Right lobe of liver (tissue), 6 donors: ENCODE data around the gene IZUMO1. TPM values are rescaled to one million over a fixed set of nuclear protein-coding genes. Genes with fewer than 3 reads are reported as not detected.

Source experiments
- ATAC-seq, 4 donors: fragments of 200-7000 bp; cut with Tn5 transposase; one replicate each; pipeline ENCODE4 v1.9.1; 2020; ENCODE audit warnings: mild to moderate bottlenecking in 4 of 4, moderate library complexity in 4 of 4
- DNase-seq, 3 donors: peaks; one replicate each; pipeline ENCODE4 v3.0.0-alpha.2; 2020
- H3K27ac ChIP-seq, 3 donors: fragments of 200-600 bp; one replicate each; pipeline ENCODE4 v1.8.0; 2022
- H3K27me3 ChIP-seq, 2 donors: fragments of 200-600 bp; one replicate each; pipeline ENCODE4 v1.8.0; 2022
- H3K36me3 ChIP-seq, 4 donors: fragments of 200-600 bp; sonication (generic) in 1 of 4; one replicate each; pipeline versions ENCODE4 v1.5.1 to v1.8.0; 2017 to 2022; ENCODE audit warnings: control low read depth in 1 of 4
- H3K4me1 ChIP-seq, 4 donors: fragments of 200-600 bp; sonication (generic) in 1 of 4; one replicate each; pipeline versions ENCODE4 v1.5.1 to v1.8.0; 2017 to 2022; ENCODE audit warnings: control low read depth in 1 of 4
- H3K4me3 ChIP-seq, 3 donors: fragments of 200-600 bp; one replicate each; pipeline ENCODE4 v1.8.0; 2022
- H3K9me3 ChIP-seq, 4 donors: fragments of 200-600 bp; sonication (generic) in 1 of 4; one replicate each; pipeline versions ENCODE4 v1.5.1 to v1.8.0; 2017 to 2022; ENCODE audit warnings: control low read depth in 1 of 4
- CTCF ChIP-seq, 4 donors: fragments of 200-600 bp in 3 of 4; fragments of 450-650 bp in 1 of 4; IDR thresholded peaks; one replicate each; pipeline versions ENCODE4 v1.5.1 to v1.8.0; 2016 to 2022; ENCODE audit warnings: antibody characterized with exemption in 4 of 4, mild to moderate bottlenecking in 2 of 4
- POLR2A ChIP-seq: fragments of 450-650 bp; IDR thresholded peaks from one replicate; pipeline ENCODE4 v1.6.1; 2017; ENCODE audit warnings: antibody characterized with exemption, mild to moderate bottlenecking
- WGBS: methylation state at CpG from one replicate; pipeline ENCODE4 v1.1.6; 2018; ENCODE audit warnings: low coverage, low lambda C conversion rate; ENCODE audit not compliant: insufficient coverage; ENCODE audit errors: missing lambda C conversion rate; 5-methylcytosine and 5-hydroxymethylcytosine counted together
- intact Hi-C, 2 donors: fragments of 100-400 bp; cut with DNase I; formaldehyde crosslinking; loops; one replicate each; pipeline versions ENCODE4 v1.11.2 to v1.14.1; 2022
- total RNA-seq, 6 experiments: library from RNA; depleted of rRNA in 2 of 6; stranded (reverse); fragments of >200 nt in 2 of 6; fragmentation: NEBNext Ultra II Directional in 3 of 6; extraction: Animal tissue kit (Norgen Biotek cat#: 25700) in 3 of 6; gene quantifications; one replicate each; pipeline versions ENCODE4 v1.1.0 to v1.2.4, GENCODE V29; 2016 to 2023
- donor health status: DM: no; HTN: yes; CAD: no.
- donor health status: DM: no; HTN: no; CAD: no.
- donor health status: DM: no; HTN: no; CAD: no.
- donor health status: DM: no; HTN: yes; CAD: no.
- donor health status: DM: no; HTN: yes; CAD: no.

IZUMO1 gene
- total RNA-seq, 6 experiments from 2014 or later: 0.10 to 0.35 (median 0.13) TPM; not detected in 1

GRCh38 chr19:48739404-48740163 is 7.1 kb downstream of the IZUMO1 start:
- Histone ChIP-seq H3K4me3 (peak overlapping the region; percentile 47 to 58 (median 54)), H3K9me3 (no peaks in the 10 kb centered on the region), H3K36me3 (no peaks in the 10 kb centered on the region), H3K4me1 (peaks cover 0 to 5% (median 0%) of the 10 kb centered on the region in 4 donors), H3K27me3 (no peaks in the 10 kb centered on the region), H3K27ac (peak overlapping the region; percentile 59 to 72 (median 67))
- TF ChIP-seq CTCF (IDR thresholded peaks at IDR 0.05) (no peak), POLR2A (no peak)
- ATAC-seq (no peak), DNase-seq (no peak)
- WGBS: 37% methylated on average over 34 of the region's 51 CpGs
- intact Hi-C loops: loop anchor here in 1 of 2 donors (10.0 kb wide), 1 partner anchor 65 kb away; the partner anchor contains the start of gene NTN5

DNA sequence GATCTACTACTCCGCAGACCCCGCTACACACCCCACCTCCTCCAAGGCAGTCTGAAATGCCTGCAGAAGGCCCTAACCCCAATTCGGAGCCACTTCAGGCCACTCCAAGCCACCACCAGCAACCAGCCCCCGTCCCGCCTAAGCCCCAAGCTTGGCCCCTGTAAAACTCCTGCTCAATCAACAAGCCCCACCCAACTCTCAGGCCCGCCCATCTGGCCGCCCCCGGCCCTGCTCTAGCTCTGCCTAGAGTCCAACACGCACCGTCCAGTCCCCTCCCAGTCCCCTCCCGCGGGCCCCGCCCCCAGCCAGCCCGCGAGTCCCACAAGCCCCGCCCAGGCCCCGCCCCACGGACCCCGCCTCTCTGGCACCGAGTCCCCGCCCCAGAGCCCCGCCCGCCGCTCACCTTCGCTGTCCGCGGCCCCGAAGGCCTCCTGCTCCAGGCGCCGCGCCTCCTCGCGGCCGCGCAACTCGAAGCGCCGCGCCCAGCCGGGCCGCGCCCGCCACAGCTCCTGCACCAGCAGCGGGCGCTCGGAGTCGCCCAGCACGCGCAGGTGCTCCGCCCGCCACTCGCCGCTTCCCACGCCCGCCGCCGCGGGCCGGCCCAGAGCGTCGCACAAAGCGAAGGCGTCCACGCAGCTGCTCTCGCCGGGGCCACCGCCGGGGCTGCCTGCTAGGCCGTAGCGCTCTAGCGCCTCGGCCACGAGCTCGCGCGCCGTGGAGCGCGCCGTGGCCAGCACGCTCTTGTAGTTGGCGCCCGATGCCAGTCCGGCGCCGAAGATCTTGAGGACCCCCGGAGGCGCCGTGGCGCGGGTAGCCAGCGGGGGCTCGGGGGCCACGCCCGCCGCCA is 7.9 kb downstream of the IZUMO1 start:
- 10% methylated on average over 6 of the region's 96 CpGs for WGBS
- intact Hi-C loops: loop anchor here in 1 of 2 donors (10.0 kb wide), 1 partner anchor 64 kb away; the partner anchor contains the start of gene NTN5
- DNase-seq (peak; percentile 97 to 98 (median 98)), ATAC-seq (peak; percentile 86 to 95 (median 92))
- Histone ChIP-seq H3K4me1 (peaks cover 0 to 5% (median 0%) of the 10 kb centered on the region in 4 donors), H3K27ac (peak overlapping the region; percentile 59 to 72 (median 67)), H3K36me3 (no peaks in the 10 kb centered on the region), H3K4me3 (peak overlapping the region; percentile 47 to 58 (median 54)), H3K27me3 (no peaks in the 10 kb centered on the region), H3K9me3 (no peaks in the 10 kb centered on the region)
- peak; percentile 46 for TF ChIP-seq POLR2A
- peak; percentile 38 to 71 (median 52) for TF ChIP-seq CTCF (IDR thresholded peaks at IDR 0.05)

- Histone ChIP-seq H3K9me3 (no peaks in the 10 kb centered on the region), H3K36me3 (no peaks in the 10 kb centered on the region), H3K27ac (no peak overlapping the region), H3K4me3 (no peak overlapping the region), H3K4me1 (peaks cover 0 to 5% (median 0%) of the 10 kb centered on the region in 4 donors), H3K27me3 (no peaks in the 10 kb centered on the region)
- DNase-seq (peak in 1 of 3 donors; percentile 50), ATAC-seq (no peak)
- no peak for TF ChIP-seq POLR2A
- no peak for TF ChIP-seq CTCF (IDR thresholded peaks at IDR 0.05)
- intact Hi-C loops: loop anchor here in 1 of 2 donors (10.0 kb wide), 1 partner anchor 63 kb away; the partner anchor contains the start of gene NTN5
- WGBS: 72% methylated on average over 12 of the region's 22 CpGs
Observed at GRCh38 chr19:48737360-48737998, 9.2 kb downstream of the IZUMO1 start.

DNA sequence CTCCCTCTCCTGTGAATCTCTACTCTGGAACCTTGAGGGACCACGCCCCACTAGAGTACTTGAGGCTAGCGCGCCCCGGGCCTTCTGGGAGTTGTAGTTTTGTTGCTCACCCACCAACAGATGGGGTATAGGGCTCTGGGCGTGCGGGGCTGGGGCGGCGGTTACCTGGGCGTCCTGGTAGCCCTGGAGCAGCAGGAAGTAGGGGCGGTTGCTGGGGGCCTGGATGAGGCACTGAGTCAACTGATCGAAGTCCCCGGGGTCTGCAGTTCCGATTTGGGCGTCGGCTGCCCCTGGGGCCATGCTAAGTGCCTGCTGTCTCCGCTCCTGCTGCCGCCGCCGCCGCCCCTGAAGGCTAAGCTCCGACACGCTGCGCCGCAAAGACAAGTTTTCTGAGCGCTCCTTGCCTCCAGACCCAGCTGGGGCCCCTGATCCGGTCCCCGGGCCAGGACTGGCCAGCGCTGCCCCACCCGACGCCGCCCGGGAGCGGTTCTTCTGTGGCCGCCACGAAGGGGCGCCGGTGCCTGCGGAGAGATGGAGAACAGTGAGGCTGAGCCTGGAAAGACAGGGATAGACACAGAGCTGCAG is 11.6 kb downstream of the IZUMO1 start:
- intact Hi-C loops: loop anchor here in 1 of 2 donors (10.0 kb wide), 1 partner anchor 60 kb away; the partner anchor contains the start of gene NTN5

More for the DNA sequence above, 11.6 kb downstream of the IZUMO1 start:
- no peak overlapping the region for H3K4me3 ChIP-seq
- peak in 1 of 4 donors; percentile 25 for TF ChIP-seq CTCF (IDR thresholded peaks at IDR 0.05)
- no peak for TF ChIP-seq POLR2A
- ATAC-seq (no peak), DNase-seq (no peak)
- peaks cover 0 to 5% (median 0%) of the 10 kb centered on the region in 4 donors for H3K4me1 ChIP-seq
- 35% methylated on average over 5 of the region's 38 CpGs for WGBS
- no peaks in the 10 kb centered on the region for H3K9me3 ChIP-seq
- no peaks in the 10 kb centered on the region for H3K36me3 ChIP-seq
- H3K27me3 ChIP-seq: no peaks in the 10 kb centered on the region
- H3K27ac ChIP-seq: no peak overlapping the region
